ENCODE measurements around the gene WBP2. TPM values are rescaled to one million over a fixed set of nuclear protein-coding genes. Genes with fewer than 3 reads are reported as not detected.

The WBP2 gene
- total RNA-seq, 1 experiment from 2014 or later, result 132 TPM

GRCh38 chr17:75898791-75899190 is 43.7 kb upstream of the WBP2 start (continued):
- TF ChIP-seq SIN3A (IDR thresholded peaks at IDR 0.05; ENCODE audit: low read depth) (no peak), JUND (IDR thresholded peaks at IDR 0.05) (no peak), ZBTB33 (IDR thresholded peaks at IDR 0.05; ENCODE audit: extremely low read depth, insufficient replicate concordance, low read length) (no peak)

DNA sequence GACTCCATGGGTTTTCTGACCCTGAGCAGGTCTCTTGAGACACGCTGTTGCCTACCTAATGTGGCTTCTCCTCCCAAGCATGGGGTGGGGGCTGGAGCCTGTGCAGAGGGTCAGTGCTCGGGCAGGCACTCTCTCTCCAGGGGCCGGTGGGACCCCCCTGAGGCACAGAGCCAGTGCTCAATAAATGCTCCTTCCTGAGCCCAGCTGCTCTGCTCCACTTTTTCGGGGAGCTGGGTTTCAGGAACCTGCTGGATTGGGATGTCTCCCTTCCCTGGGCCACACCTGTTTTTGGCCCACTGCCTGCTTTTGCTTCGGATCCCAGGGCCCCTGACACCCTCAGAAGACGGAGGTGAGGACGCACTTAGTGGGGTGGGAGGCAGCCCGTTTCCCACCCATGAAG is 42.9 kb upstream of the WBP2 start:
- H4K20me1 ChIP-seq (ENCODE audit: insufficient read depth), result no peaks in the 10 kb centered on the region
- ATAC-seq (no peak), DNase-seq (ENCODE audit: low read depth, low spot score) (no peak)
- H3K9ac ChIP-seq (ENCODE audit: low read length), result no peak overlapping the region
- POLR2A ChIA-PET, result interaction anchor here (1.2 to 1.6 kb wide), 2 partner anchors 17 to 118 kb away, joined by 3 read pairs; no protein-coding TSS in a partner anchor
- H3K27ac ChIP-seq (ENCODE audit: low read depth, low read length), result peak overlapping the region; percentile 100
- H2AFZ ChIP-seq (ENCODE audit: low read depth, low read length, poor library complexity, severe bottlenecking), result no peak overlapping the region
- H3K36me3 ChIP-seq (ENCODE audit: control insufficient read depth in 1 of 2, insufficient read depth in 2 of 2, low read length in 2 of 2), result peaks cover 24 to 40% of the 10 kb centered on the region in 2 experiments
- CTCF ChIA-PET, result no interaction called here
- RAD21 ChIA-PET (ENCODE audit: low non-redundant PET in 1 of 2, low total read pairs in 2 of 2, uncharacterized antibody in 2 of 2, unreplicated experiment in 2 of 2), result no interaction called here
- TF ChIP-seq, protein P1, sequence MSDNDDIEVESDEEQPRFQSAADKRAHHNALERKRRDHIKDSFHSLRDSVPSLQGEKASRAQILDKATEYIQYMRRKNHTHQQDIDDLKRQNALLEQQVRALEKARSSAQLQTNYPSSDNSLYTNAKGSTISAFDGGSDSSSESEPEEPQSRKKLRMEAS (IDR thresholded peaks at IDR 0.05), result no peak
- no peak for TF ChIP-seq SP1 (IDR thresholded peaks at IDR 0.05; ENCODE audit: low read depth)
- no peak for TF ChIP-seq CBX3 (IDR thresholded peaks at IDR 0.05; ENCODE audit: low read depth)
- TF ChIP-seq POLR2A (IDR thresholded peaks at IDR 0.05; ENCODE audit: borderline replicate concordance, extremely low read depth, insufficient read depth, insufficient read length), result no peak
- TF ChIP-seq CEBPB (IDR thresholded peaks at IDR 0.05; ENCODE audit: low read depth), result no peak
- TF ChIP-seq, protein P2, sequence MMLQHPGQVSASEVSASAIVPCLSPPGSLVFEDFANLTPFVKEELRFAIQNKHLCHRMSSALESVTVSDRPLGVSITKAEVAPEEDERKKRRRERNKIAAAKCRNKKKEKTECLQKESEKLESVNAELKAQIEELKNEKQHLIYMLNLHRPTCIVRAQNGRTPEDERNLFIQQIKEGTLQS (IDR thresholded peaks at IDR 0.05), result no peak
- no peak for TF ChIP-seq SIN3A (IDR thresholded peaks at IDR 0.05; ENCODE audit: low read depth)
- TF ChIP-seq, protein P3, sequence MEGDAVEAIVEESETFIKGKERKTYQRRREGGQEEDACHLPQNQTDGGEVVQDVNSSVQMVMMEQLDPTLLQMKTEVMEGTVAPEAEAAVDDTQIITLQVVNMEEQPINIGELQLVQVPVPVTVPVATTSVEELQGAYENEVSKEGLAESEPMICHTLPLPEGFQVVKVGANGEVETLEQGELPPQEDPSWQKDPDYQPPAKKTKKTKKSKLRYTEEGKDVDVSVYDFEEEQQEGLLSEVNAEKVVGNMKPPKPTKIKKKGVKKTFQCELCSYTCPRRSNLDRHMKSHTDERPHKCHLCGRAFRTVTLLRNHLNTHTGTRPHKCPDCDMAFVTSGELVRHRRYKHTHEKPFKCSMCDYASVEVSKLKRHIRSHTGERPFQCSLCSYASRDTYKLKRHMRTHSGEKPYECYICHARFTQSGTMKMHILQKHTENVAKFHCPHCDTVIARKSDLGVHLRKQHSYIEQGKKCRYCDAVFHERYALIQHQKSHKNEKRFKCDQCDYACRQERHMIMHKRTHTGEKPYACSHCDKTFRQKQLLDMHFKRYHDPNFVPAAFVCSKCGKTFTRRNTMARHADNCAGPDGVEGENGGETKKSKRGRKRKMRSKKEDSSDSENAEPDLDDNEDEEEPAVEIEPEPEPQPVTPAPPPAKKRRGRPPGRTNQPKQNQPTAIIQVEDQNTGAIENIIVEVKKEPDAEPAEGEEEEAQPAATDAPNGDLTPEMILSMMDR (IDR thresholded peaks at IDR 0.05 in 2 of 3, conservative IDR thresholded peaks at IDR 0.05 in 1 of 3; ENCODE audit: borderline replicate concordance in 1 of 3, insufficient read depth in 1 of 3, low read depth in 2 of 3, low read length in 2 of 3), result no peak
- no peak for TF ChIP-seq EZH2phosphoT487 (IDR thresholded peaks at IDR 0.05; ENCODE audit: borderline replicate concordance)
- no peak for TF ChIP-seq ELF1 (IDR thresholded peaks at IDR 0.05; ENCODE audit: borderline replicate concordance, low read depth)
- TF ChIP-seq ZNF274 (IDR thresholded peaks at IDR 0.05; ENCODE audit: low read depth, low read length), result no peak
- no peak for TF ChIP-seq SRF (IDR thresholded peaks at IDR 0.05; ENCODE audit: low read depth)
- TF ChIP-seq POLR2AphosphoS5 (IDR thresholded peaks at IDR 0.05; ENCODE audit: low read depth, low read length), result no peak
- no peak for TF ChIP-seq JUND (IDR thresholded peaks at IDR 0.05)
- TF ChIP-seq TCF7L2 (IDR thresholded peaks at IDR 0.05; ENCODE audit: borderline replicate concordance, extremely low read depth, insufficient read depth, insufficient read length), result no peak
- TF ChIP-seq ZBTB33 (IDR thresholded peaks at IDR 0.05; ENCODE audit: extremely low read depth, insufficient replicate concordance, low read length), result no peak
- no TSS peak for BruUV-seq (replicated peaks)
- H3K79me2 ChIP-seq (ENCODE audit: insufficient read depth, low read length), result peaks cover 39% of the 10 kb centered on the region; the same call in 1 of the 2 replicates
- H3K4me3 ChIP-seq (replicated peaks in 1 of 2; ENCODE audit: low read depth in 1 of 2, low read length in 2 of 2), result no peak overlapping the region
- no peaks in the 10 kb centered on the region for H3K9me3 ChIP-seq (ENCODE audit: control insufficient read depth in 1 of 2, insufficient read depth in 1 of 2, low read depth in 1 of 2, low read length in 2 of 2)
- H3K27me3 ChIP-seq (ENCODE audit: insufficient read depth, low read length), result no peaks in the 10 kb centered on the region
- intact Hi-C loops (cut with micrococcal nuclease), result no loop called here
- peaks cover 16 to 29% of the 10 kb centered on the region in 2 experiments for H3K4me1 ChIP-seq (ENCODE audit: control insufficient read depth in 1 of 2, insufficient read depth in 2 of 2, low read length in 2 of 2)
- no peak overlapping the region for H3K4me2 ChIP-seq (ENCODE audit: low read length)
- no peaks in the 10 kb centered on the region for H3K9me2 ChIP-seq (ENCODE audit: insufficient read depth)

All from HCT116 (cell line).